ENCODE results near the gene TNK2.
"Not testable (repeated sequence)": the region's sequence is repeated elsewhere in the genome, so short reads cannot be mapped to it uniquely, and the experiment has no call there.

TNK2 gene

DNA sequence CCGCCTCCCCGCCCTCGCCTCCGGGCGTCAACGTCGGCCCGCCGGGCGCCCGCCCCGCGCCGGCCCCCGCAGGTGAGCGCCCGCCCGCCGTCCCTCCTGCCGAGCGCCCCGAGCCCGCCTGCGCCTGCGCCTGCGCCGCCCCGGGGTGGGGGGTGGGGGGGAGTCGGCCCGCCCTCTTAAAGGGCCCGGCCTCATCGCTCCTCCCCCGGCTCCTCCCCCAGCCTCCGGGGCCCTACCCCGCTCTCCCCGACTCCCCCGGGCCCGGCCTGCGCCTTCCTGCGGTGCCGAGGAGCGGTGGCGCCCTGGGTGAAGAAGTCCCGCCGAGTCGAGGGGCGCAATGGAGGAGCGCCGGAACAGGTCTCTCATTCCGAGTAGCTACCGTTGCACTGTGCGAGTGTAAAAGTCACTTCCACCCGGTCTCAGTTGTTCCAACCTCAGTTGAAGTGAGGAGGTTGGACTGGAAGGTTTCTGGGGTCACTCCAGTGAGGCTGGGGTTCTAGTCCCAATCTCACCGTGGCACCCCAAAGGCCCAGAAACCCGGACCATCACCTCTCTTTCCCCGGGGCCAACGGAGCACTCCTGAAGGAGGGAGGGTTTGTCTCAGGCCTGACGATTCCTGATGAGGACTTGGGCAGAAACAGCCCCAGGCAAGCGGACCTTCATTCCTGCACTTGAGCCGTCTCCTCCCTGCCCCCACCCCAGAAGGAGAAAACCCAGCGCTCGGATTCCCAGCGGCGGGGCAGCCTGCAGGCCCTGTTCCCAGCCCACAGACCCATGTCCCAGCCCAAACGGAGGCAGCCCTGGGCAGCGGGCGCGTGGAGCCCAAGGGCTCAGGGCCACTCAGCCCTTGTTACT is 1.5 kb upstream of the TNK2 start:
- H3K36me3 ChIP-seq (ENCODE audit: control insufficient read depth in 1 of 2, insufficient read depth in 2 of 2, low read length in 2 of 2) = no peaks in the 10 kb centered on the region
- H3K9ac ChIP-seq (ENCODE audit: low read depth in 1 of 2, low read length in 2 of 2) = peak overlapping the region; percentile 63 to 72
- H3K27me3 ChIP-seq (ENCODE audit: control insufficient read depth in 1 of 2, insufficient read depth in 2 of 2, low read length in 2 of 2) = no peaks in the 10 kb centered on the region
- peaks cover 32 to 34% of the 10 kb centered on the region in 2 donors for H3K4me1 ChIP-seq (ENCODE audit: control insufficient read depth in 1 of 2, insufficient read depth in 2 of 2, low read length in 2 of 2)
- H3K27ac ChIP-seq (ENCODE audit: low read depth, low read length) = no peak overlapping the region
- H3K9me3 ChIP-seq (ENCODE audit: control insufficient read depth in 1 of 2, low read length in 2 of 2) = no peaks in the 10 kb centered on the region
- peak overlapping the region; percentile 71 to 78 for H3K4me3 ChIP-seq (ENCODE audit: low read depth in 1 of 2, low read length in 2 of 2)

DNA sequence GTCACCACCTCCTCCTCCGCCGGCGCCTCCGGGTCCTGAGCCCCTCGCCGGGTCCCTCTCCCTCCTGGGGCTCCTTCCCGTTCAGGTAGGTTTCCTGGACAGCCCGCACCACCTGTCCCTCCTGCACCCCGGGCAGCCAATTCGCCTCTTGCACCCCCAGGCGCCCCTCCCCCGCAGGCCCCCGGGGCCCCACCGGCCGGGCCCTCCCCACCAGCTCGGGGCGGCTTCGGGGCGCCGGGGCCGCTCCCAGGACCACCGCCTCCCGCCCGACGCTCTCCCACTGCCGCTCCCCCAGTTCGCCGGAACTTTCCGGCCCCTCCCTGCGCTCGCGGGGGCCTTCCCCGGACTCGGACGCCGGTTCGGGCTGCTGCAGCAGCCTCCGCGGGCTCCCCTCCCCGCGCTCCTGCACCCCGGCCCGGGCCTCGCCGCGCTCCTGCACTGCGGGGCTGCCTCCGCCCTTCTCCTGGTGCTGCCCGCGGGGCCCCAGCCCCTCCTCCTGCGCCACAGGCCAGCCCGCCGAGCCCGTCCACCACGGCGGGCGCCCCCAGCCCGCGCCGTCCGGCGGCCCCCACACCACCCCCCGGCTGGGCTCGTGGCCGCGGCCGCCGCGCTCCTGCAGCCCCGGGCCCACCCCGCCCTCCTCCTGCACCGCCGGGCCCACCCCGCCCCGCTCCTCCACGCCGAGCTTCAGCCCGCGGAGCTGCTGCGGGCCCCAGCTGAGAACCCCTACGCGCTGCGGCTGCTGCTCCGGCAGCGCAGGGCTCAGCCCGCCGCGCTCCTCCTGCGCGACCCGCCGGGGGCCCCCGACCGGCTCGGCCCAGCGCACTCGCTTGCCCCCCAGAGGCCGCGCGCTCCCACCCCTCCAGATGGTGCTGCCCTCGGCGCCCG is 587 bp upstream of the TNK2 start:
- H3K27ac ChIP-seq (ENCODE audit: low read depth, low read length) = no peak overlapping the region
- H3K36me3 ChIP-seq (ENCODE audit: control insufficient read depth in 1 of 2, insufficient read depth in 2 of 2, low read length in 2 of 2) = no peaks in the 10 kb centered on the region
- H3K9me3 ChIP-seq (ENCODE audit: control insufficient read depth in 1 of 2, low read length in 2 of 2) = no peaks in the 10 kb centered on the region
- H3K27me3 ChIP-seq (ENCODE audit: control insufficient read depth in 1 of 2, insufficient read depth in 2 of 2, low read length in 2 of 2) = no peaks in the 10 kb centered on the region
- peak overlapping the region; percentile 75 to 76 for H3K4me3 ChIP-seq (ENCODE audit: low read depth in 1 of 2, low read length in 2 of 2)
- H3K4me1 ChIP-seq (ENCODE audit: control insufficient read depth in 1 of 2, insufficient read depth in 2 of 2, low read length in 2 of 2) = peaks cover 29 to 33% of the 10 kb centered on the region in 2 donors
- peak overlapping the region; percentile 56 to 65 for H3K9ac ChIP-seq (ENCODE audit: low read depth in 1 of 2, low read length in 2 of 2)

DNA sequence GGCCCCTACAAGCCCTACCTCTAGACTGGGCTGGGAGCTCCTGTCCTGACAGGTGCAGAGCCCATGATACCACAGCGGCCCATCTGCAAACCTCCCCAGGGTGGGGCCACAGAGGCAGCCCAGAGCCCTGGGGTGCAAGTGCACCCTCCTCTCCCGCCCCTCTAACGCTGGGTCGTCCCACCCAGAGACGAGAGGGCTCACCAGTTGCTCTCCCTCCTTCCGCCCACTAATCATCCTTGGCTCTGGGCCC is 742 bp downstream of the TNK2 start:
- no peaks in the 10 kb centered on the region for H3K9me3 ChIP-seq (ENCODE audit: control insufficient read depth in 1 of 2, low read length in 2 of 2)
- H3K27ac ChIP-seq (ENCODE audit: low read depth, low read length) = peak overlapping the region; percentile 58
- H3K27me3 ChIP-seq (ENCODE audit: control insufficient read depth in 1 of 2, insufficient read depth in 2 of 2, low read length in 2 of 2) = no peaks in the 10 kb centered on the region
- H3K4me3 ChIP-seq (ENCODE audit: low read depth in 1 of 2, low read length in 2 of 2) = peak overlapping the region; percentile 75 to 76
- peaks cover 29 to 33% of the 10 kb centered on the region in 2 donors for H3K4me1 ChIP-seq (ENCODE audit: control insufficient read depth in 1 of 2, insufficient read depth in 2 of 2, low read length in 2 of 2)
- no peaks in the 10 kb centered on the region for H3K36me3 ChIP-seq (ENCODE audit: control insufficient read depth in 1 of 2, insufficient read depth in 2 of 2, low read length in 2 of 2)
- H3K9ac ChIP-seq (ENCODE audit: low read depth in 1 of 2, low read length in 2 of 2) = peak overlapping the region; percentile 56 to 65

DNA sequence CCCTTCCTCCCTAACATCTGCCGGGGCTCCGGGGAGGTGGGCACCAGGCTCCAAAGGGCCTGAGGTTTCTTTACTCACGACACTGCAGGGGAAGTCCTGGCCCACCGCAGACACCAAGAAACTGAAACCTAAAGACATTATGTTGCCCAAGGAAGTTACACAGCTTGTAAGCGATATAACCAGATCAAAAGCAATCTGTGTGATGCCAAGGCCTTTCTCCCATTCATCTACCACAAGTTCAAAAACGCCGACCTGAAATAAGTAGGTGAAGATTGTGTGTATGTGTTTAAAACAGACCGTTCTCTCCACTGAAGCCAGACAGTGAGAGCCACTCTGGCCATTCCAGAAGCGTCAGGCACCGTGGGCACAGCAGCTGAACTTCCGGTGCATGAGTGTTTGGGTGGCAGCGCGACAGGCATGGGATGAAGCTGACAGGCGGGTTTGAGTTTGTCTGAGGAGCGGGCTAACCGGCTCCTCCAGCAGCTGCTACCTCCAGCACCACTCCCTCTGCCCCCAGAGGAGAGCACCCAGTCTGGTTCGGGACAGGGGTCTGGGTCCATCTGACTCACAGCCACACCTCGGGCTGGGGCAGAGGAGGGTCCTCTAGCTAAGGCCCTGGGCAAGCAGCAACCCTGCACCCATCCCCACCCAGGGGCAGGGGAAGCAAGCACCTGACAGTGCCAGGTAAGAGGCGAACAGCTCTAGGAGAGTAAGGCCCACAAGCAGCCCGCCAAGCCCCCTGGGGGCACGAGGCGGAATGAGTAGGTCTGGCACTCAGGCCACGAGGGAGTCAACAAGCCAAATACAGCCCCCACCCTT is 1.3 kb downstream of the TNK2 start:
- peak overlapping the region; percentile 56 to 65 for H3K9ac ChIP-seq (ENCODE audit: low read depth in 1 of 2, low read length in 2 of 2)
- H3K36me3 ChIP-seq (ENCODE audit: control insufficient read depth in 1 of 2, insufficient read depth in 2 of 2, low read length in 2 of 2) = no peaks in the 10 kb centered on the region
- peak overlapping the region; percentile 75 to 76 for H3K4me3 ChIP-seq (ENCODE audit: low read depth in 1 of 2, low read length in 2 of 2)
- no peaks in the 10 kb centered on the region for H3K9me3 ChIP-seq (ENCODE audit: control insufficient read depth in 1 of 2, low read length in 2 of 2)
- H3K4me1 ChIP-seq (ENCODE audit: control insufficient read depth in 1 of 2, insufficient read depth in 2 of 2, low read length in 2 of 2) = peaks cover 29 to 33% of the 10 kb centered on the region in 2 donors
- no peaks in the 10 kb centered on the region for H3K27me3 ChIP-seq (ENCODE audit: control insufficient read depth in 1 of 2, insufficient read depth in 2 of 2, low read length in 2 of 2)
- peak overlapping the region; percentile 58 for H3K27ac ChIP-seq (ENCODE audit: low read depth, low read length)

DNA sequence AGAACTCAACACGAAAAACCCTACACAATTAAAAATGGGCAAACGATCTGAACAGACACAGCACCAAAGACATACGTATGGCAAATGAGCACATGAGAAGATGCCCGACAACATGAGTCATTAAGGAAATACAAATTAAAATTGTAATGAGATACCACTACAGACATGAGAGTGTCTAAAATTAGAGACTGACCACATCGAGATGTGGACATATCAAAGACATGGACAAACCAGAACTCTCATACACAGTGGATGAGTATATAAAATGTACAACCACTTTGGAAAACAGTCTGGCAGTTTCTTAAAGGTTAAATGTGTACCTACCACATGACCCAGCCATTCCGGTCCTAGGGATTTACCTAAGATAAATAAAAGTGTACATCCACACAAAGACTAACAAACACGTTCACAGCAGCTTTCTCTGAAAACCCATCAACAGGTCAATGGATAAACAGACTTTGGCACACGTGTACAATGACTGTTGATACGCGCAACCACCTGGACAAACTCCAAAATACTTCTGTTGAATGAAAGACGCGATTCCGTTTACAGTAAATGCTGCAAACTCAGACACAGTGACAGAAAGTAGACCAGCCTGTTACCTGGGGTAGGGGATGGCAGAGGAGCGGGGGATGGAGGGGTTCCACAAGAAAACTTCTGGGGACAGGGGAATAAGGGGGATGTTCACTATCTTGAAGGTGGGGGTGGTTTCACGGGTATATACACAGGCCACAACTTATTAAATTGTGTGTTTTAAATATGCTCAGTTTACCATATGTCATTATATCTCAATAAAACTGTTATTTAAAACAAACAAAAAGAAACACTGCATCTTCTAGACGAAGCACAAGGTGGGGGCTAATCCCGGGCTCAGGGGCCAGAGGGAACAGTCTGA is 2.1 kb downstream of the TNK2 start:
- H3K9ac ChIP-seq (ENCODE audit: low read depth in 1 of 2, low read length in 2 of 2) = peak overlapping the region; percentile 34 to 56
- peaks cover 29 to 34% of the 10 kb centered on the region in 2 donors for H3K4me1 ChIP-seq (ENCODE audit: control insufficient read depth in 1 of 2, insufficient read depth in 2 of 2, low read length in 2 of 2)
- no peaks in the 10 kb centered on the region for H3K36me3 ChIP-seq (ENCODE audit: control insufficient read depth in 1 of 2, insufficient read depth in 2 of 2, low read length in 2 of 2)
- H3K9me3 ChIP-seq (ENCODE audit: control insufficient read depth in 1 of 2, low read length in 2 of 2) = no peaks in the 10 kb centered on the region
- no peaks in the 10 kb centered on the region for H3K27me3 ChIP-seq (ENCODE audit: control insufficient read depth in 1 of 2, insufficient read depth in 2 of 2, low read length in 2 of 2)
- H3K27ac ChIP-seq (ENCODE audit: low read depth, low read length) = peak overlapping the region; percentile 58
- peak overlapping the region; percentile 75 to 76 for H3K4me3 ChIP-seq (ENCODE audit: low read depth in 1 of 2, low read length in 2 of 2)

DNA sequence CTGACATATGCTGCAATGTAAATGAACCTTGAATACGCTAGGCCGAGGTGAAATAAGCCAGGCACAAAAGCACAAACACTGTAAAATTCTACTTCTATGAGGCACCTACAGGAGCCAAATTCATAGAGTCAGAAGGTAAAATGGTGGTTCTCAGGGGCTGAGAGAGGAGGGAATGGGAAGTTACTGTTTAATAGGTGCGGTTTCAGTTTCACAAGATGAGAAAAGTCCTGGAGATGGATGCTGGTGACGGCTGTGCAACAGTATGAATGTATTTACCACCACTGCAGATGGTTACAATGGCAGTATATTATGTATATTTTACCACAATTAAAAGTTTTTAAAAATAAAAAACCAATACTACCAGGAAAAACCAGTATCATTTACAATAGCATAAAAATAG is 4.0 kb downstream of the TNK2 start:
- H3K9me3 ChIP-seq (ENCODE audit: control insufficient read depth in 1 of 2, low read length in 2 of 2) = no peaks in the 10 kb centered on the region
- H3K4me3 ChIP-seq (ENCODE audit: low read depth in 1 of 2, low read length in 2 of 2) = no peak overlapping the region
- H3K36me3 ChIP-seq (ENCODE audit: control insufficient read depth in 1 of 2, insufficient read depth in 2 of 2, low read length in 2 of 2) = no peaks in the 10 kb centered on the region
- H3K4me1 ChIP-seq (ENCODE audit: control insufficient read depth in 1 of 2, insufficient read depth in 2 of 2, low read length in 2 of 2) = peaks cover 32 to 37% of the 10 kb centered on the region in 2 donors
- H3K27ac ChIP-seq (ENCODE audit: low read depth, low read length) = no peak overlapping the region
- H3K27me3 ChIP-seq (ENCODE audit: control insufficient read depth in 1 of 2, insufficient read depth in 2 of 2, low read length in 2 of 2) = no peaks in the 10 kb centered on the region
- H3K9ac ChIP-seq (ENCODE audit: low read depth in 1 of 2, low read length in 2 of 2) = no peak overlapping the region

DNA sequence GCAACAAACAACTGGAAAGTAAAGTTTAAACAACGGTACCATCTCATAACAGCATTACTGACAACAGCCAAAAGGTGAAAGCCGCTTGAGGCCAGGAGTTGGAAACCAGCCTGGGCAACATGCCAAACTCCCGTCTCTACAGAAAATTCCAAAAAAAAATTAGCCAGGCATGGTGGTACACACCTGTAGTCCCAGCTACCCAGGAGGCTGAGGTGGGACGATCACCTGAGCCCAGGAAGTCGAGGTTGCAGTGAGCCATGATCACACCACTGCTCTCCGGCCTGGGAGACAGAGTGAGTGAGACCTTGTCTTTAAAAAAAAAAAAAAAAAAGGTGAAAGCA is 4.4 kb downstream of the TNK2 start:
- H3K36me3 ChIP-seq (ENCODE audit: control insufficient read depth in 1 of 2, insufficient read depth in 2 of 2, low read length in 2 of 2) = no peaks in the 10 kb centered on the region
- peaks cover 32 to 37% of the 10 kb centered on the region in 2 donors for H3K4me1 ChIP-seq (ENCODE audit: control insufficient read depth in 1 of 2, insufficient read depth in 2 of 2, low read length in 2 of 2)
- H3K9me3 ChIP-seq (ENCODE audit: control insufficient read depth in 1 of 2, low read length in 2 of 2) = no peaks in the 10 kb centered on the region
- H3K4me3 ChIP-seq (ENCODE audit: low read depth in 1 of 2, low read length in 2 of 2) = no peak overlapping the region
- H3K27ac ChIP-seq (ENCODE audit: low read depth, low read length) = no peak overlapping the region
- no peaks in the 10 kb centered on the region for H3K27me3 ChIP-seq (ENCODE audit: control insufficient read depth in 1 of 2, insufficient read depth in 2 of 2, low read length in 2 of 2)
- H3K9ac ChIP-seq (ENCODE audit: low read depth in 1 of 2, low read length in 2 of 2) = no peak overlapping the region

DNA sequence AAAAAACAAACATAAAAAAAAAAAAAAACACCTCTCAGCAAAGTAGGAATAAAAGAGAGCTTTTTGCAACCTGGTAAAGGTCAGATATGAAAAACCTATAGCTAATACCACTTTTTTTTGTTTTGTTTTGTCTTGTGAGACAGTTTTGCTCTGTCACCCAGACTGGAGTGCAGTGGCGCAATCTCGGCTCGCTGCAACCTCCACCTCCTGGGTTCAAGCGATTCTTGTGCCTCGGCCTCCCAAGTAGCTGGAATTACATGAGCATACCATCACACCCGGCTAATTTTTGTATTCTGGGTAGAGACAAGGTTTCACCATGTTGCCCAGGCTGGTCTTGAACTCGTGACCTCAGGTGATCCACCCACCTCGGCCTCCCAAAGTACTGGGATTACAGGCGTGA is 5.7 kb downstream of the TNK2 start:
- not testable (repeated sequence) for H3K4me3 ChIP-seq (ENCODE audit: low read depth in 1 of 2, low read length in 2 of 2); H3K9me3 ChIP-seq (ENCODE audit: control insufficient read depth in 1 of 2, low read length in 2 of 2); H3K36me3 ChIP-seq (ENCODE audit: control insufficient read depth in 1 of 2, insufficient read depth in 2 of 2, low read length in 2 of 2); H3K27me3 ChIP-seq (ENCODE audit: control insufficient read depth in 1 of 2, insufficient read depth in 2 of 2, low read length in 2 of 2); H3K27ac ChIP-seq (ENCODE audit: low read depth, low read length); H3K9ac ChIP-seq (ENCODE audit: low read depth in 1 of 2, low read length in 2 of 2)
- H3K4me1 ChIP-seq (ENCODE audit: control insufficient read depth in 1 of 2, insufficient read depth in 2 of 2, low read length in 2 of 2) = peaks cover 23 to 28% of the 10 kb centered on the region in 2 donors

DNA sequence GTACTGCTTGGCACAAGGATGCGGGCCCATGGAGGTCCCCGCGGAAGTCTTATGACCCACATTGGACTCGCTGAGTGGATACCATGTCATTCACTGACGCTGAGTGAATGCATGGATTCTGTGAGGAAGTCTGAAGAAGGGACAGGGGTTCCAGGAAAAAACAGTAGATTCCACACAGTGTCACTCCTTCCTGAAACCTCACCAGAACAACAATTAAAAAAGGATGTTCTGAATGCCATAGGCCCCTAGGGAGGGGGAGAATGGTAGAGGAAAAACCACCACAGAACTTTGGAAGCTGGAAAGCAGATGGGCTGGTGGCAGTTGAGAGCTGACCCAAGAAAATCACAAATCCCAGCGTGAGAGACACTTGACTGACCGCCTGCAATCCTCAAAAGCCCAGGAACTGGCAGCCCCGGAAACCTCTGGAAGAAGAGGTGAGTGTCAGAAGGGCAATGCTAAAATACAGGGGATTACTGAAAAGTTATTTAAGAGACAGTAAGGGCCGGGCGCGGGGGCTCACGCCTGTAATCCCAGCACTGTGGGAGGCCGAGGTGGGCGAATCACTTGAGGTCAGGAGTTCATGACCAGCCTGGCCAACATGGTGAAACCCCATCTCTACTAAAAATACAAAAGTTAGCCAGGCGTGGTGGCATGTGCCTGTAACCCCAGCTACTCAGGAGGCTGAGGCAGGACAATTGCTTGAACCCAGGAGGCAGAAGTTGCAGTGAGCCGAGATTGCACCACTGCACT is 6.3 kb downstream of the TNK2 start:
- not testable (repeated sequence) for H3K9me3 ChIP-seq (ENCODE audit: control insufficient read depth in 1 of 2, low read length in 2 of 2); H3K36me3 ChIP-seq (ENCODE audit: control insufficient read depth in 1 of 2, insufficient read depth in 2 of 2, low read length in 2 of 2); H3K9ac ChIP-seq (ENCODE audit: low read depth in 1 of 2, low read length in 2 of 2); H3K4me3 ChIP-seq (ENCODE audit: low read depth in 1 of 2, low read length in 2 of 2); H3K27ac ChIP-seq (ENCODE audit: low read depth, low read length); H3K27me3 ChIP-seq (ENCODE audit: control insufficient read depth in 1 of 2, insufficient read depth in 2 of 2, low read length in 2 of 2)
- H3K4me1 ChIP-seq (ENCODE audit: control insufficient read depth in 1 of 2, insufficient read depth in 2 of 2, low read length in 2 of 2) = peaks cover 20 to 24% of the 10 kb centered on the region in 2 donors

Data from duodenal mucosa (tissue), 2 donors.